ENCODE measurements around the gene ALDH3A2.

Gene ALDH3A2

DNA sequence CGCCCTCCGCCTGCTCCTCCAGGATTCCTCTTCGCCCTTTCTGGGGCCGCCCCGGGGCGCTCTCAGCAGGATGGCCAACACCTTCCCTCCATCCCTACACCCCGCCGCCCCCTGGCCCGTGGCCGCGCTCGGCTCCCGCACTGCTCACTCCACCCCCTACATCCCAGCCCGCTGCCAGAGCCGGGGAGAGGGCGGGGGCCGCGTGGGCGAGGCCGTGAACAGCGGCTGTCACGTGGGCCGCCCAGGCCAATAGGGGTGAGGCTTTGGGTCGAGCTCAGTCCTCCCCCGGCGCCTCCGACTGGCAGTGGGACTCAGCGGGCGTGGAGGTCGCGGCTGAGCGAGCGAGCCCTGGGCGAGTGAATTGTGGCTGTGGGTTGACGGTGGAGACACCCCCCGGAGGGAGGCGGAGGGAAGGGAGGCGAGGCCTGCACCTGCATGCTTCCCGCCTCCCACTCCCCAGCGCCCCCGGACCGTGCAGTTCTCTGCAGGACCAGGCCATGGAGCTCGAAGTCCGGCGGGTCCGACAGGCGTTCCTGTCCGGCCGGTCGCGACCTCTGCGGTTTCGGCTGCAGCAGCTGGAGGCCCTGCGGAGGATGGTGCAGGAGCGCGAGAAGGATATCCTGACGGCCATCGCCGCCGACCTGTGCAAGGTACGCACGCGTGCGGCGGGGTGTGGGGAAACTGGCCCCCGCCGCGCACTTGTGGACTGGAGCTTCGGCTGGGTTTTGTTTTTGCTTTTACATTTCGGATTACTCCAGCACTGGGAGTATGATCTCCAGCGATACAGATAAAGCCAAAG is at the start of gene ALDH3A2:
Gene ALDH3A2, plus strand, starts transcription at position 277 of the 799 bp plus-strand sequence. Its CDS starts 221 bp downstream, at position 498.
- peak; percentile 99 for DNase-seq (ENCODE audit: low spot score)

- DNase-seq (ENCODE audit: low spot score), result no peak
These were observed 38.2 kb upstream of the ALDH3A2 start for GRCh38 chr17:19610311-19610710.

GRCh38 chr17:19610879-19611278 is 37.7 kb upstream of the ALDH3A2 start:
- DNase-seq (ENCODE audit: low spot score), result no peak

DNA sequence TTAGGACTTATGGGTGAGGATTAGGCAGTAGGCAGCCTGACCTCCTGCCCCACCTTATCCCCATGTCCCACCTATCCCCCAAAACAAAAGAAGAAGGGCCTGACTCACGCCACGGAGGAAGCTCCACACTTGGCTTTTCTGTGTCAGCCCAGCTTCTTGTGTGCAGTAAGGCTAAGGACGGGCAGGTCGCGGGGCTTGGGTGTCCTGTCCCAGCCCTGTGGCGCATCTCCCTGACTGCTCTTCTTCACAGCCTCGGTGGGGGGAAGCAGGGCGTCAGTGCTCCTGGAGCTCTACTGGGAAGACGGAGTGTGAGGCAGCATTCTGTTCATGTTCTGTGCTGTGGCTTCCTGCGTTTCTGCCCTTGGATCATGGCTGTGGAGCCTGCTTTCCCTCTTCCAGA is 34.6 kb upstream of the ALDH3A2 start:
- DNase-seq (ENCODE audit: low spot score), result no peak

DNA sequence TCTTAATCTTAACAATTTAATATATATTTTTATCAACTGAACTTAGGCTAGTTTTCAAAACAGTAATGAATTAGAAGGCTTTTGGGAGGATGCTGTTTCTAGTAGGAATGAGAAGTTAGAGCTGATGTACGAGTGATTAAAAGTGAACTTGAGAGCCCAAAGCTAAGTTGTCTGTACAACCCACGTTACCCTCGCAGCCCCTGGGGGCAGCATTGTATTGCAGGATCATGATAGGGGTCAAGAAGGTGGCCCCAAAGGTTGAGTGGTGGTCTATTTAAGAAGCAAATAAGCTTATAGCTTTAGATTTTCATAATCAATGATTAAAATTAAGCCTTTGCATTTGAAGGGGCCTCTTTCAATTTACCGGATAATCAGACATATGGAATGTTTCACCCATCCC is 33.7 kb upstream of the ALDH3A2 start:
- no peak for DNase-seq (ENCODE audit: low spot score)

DNA sequence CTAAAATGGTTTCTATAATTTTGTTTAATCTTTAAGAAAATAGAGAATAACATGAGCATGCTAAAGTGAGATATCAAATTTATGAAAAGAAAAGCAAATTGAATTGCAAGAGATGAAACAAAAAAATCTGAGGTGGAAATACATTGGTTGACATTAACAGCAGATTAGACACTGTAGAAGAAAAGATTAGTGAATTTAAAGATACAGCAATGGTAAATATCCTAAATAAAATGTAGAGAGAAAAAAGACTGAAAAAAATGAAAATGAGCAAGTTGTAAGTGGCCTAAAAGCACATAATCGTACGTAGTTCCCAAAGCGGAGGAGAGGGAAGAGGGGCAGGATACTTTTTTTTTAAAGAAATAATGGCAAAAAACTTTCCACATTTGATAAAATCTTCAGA is 30.5 kb upstream of the ALDH3A2 start:
- DNase-seq (ENCODE audit: low spot score), result no peak

GRCh38 chr17:19619705-19620325 is 28.7 kb upstream of the ALDH3A2 start:
- DNase-seq (ENCODE audit: low spot score), result no peak

- DNase-seq (ENCODE audit: low spot score), result no peak
These were observed 26.9 kb upstream of the ALDH3A2 start for GRCh38 chr17:19621697-19622096.

DNA sequence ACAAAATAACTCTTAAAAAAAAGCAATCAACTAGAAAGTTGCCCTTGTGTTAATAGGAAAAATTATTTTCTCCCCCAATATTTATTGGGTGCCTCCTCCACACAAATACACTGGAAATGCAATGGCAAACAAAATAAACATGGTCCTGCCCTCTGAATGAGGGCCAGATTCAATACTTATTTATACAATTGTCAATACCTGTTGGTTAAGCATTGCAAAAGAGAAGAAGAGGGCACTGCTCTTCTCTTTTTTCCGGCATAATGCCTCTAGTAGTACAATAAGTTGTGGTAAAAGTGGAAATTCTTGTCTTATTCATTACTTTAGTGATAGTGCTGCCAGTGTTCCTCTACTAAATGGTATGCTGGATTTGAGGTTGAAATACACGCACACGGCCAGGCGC is 22.5 kb upstream of the ALDH3A2 start:
- no peak for DNase-seq (ENCODE audit: low spot score)

DNA sequence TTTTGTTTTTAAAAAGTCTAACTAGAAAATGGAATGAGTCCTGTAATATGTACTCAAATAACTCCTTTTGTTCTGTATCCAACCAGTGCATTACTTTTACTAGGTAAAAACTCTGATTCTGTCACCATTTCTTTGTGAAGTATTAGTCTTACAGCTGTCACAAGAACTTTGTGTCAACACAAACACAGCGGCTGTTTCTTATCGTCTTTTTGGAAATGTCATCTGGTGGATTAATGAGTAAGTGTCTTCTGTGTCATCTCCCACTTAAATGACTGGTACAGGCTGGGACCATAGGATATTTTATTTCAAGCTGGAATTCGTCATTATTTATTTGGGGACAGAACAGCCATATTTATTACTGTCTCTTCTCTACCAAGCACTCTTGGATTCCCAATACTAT is 19.1 kb upstream of the ALDH3A2 start:
- DNase-seq (ENCODE audit: low spot score), result no peak

GRCh38 chr17:19630035-19630434 is 18.5 kb upstream of the ALDH3A2 start:
- no peak for DNase-seq (ENCODE audit: low spot score)

DNA sequence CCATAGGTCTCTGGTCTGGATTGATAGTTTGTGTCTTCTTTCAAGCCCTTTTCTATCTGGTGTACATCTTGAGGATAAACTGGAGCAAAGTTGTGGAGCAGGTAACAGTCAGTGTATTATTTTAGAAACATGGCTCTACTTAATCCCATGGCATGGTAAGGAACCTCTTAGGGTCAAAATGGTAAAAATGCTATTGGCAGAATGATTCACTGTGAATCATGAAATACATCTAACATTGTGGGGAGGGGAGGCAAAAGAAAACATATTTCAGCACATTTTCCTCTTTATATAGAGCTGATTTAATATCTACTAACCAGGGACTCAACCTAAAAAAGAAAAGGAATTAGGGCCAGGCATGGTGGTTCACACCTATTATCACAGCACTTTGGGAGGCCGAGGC is 17.9 kb upstream of the ALDH3A2 start:
- no peak for DNase-seq (ENCODE audit: low spot score)

GRCh38 chr17:19631905-19632304 is 16.6 kb upstream of the ALDH3A2 start:
- no peak for DNase-seq (ENCODE audit: low spot score)

DNA sequence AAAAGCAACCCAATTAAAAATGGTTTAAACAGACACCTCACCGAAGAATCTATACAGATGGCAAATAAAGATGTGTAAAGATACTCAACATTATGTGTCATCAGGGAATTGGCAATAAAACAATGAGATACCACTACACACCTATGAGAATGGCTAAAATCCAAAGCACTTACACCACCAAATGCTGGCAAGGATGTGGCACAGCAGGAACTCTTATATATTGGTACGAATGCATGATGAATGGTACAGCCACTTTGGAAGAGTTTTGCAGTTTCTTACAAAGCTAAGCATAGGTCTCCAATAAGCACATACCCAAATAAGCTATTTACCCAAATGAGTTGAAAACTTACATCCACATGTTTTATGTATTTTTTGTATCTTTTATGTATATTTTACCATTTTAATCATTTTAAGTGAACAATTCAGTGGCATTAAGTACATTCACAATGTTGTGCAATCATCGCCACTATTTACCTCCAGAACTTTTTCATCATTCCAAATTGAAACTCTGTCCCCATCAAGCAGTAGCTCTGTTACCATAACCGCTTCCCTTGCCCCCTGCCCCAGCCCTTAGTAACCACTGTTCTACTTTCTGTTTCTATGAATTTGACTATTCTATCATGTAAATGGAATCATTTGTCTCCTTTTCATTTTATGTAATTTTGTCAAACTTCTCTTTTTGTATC is 6.7 kb upstream of the ALDH3A2 start:
- no peak for DNase-seq (ENCODE audit: low spot score)

DNA sequence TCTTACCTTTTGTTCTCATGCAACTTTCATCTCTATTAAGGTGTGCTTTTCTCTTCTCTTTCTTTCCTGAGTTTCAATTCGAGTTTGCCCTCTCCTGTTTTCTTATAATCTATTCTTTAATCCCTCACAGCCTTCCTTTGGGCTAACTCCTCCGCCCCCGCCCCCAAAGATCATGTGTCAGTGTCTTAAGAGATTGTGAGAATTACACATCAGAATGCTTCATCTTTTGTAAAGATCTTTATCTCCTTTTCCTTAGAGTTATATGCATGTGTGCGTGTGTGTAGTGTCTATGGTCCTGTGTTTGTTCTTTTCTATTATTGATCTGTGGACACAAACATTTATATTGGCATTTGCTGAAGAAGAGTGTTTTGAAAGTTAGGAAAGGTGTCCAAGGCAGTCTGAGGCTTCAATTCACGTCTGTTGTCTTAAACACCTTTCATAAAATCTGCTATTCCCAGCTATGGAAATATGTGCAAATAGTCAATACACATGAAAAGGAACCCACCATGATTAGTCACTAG is 6.1 kb upstream of the ALDH3A2 start:
- DNase-seq (ENCODE audit: low spot score), result no peak

DNA sequence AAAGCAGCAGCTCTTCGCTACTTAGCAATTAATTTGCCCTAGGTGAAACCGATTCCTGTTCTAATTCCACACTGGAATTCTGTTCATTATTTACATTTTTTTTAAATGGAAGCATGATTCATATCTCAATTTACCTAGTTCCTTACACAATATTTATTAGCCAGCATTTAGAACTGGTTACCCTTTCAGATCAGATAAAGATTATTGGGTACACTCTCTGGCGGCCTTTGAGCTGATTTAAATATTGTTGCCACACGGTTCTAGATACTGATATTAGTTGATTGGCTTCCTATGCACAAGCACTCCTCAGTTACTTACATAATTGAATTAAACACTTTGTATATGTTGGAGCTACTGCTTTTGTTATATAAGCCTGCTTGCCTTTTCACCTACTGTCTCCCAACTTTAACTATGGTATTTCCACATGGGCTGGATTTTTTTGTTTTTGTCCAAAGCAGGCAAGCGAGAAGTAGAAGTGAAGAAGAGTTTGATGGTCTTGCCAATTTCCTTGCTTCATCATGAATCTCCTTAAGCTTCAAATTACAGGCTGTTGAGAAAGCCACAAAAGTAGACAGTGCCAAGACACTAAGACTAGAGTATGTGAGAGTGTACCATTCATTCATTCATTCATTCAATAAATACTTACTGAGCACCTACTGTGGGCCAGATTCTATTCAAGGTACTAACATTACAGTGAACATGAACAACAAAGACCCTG is 3.9 kb upstream of the ALDH3A2 start:
- DNase-seq (ENCODE audit: low spot score), result no peak

- peak; percentile 73 for DNase-seq (ENCODE audit: low spot score)
These were observed 2.8 kb upstream of the ALDH3A2 start for GRCh38 chr17:19645734-19646201.

DNA sequence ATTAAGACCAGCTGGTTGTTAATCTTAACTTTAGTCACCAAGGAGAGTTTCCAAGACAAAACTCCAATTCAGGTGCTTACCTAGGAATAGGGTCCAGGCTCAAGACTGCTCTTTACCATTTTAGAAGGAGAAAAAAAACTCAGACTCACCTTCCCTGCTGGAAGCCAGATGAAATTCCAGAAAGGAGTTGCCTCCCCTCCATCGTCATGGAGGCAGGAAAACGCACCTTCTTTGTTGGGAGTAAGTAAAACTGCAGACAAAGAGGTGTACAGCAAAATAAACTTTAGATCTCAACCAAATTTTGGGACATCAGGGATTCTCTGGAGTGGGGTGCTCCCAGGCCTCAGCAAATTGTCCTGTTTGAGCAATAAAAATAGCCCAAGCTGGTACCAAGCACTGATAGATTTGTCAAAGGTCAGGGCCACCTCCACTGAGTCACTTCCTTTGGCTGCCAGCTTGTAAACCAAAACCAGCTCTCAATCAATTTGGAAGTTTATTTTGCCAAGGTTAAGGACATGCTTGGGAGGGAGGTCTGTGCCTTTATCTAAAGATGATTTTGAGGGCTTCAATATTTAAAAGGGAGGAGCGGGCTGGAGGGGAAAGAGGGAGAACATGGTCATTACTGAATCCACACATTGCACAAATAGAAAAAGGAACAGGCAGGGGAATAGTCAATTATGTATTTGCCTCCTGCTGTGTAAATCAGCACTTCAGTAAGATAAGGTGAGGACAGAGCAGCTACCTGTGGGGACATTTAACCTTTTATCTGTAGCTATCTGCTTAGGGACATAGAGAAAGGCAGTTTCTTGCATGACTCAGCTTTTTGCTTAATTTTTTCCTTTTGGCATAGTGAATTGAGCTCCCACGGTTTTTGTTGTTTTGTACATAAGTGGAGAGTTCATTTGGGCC is 1.5 kb upstream of the ALDH3A2 start:
- no peak for DNase-seq (ENCODE audit: low spot score)

- peak; percentile 84 for DNase-seq (ENCODE audit: low spot score)
These were observed 665 bp upstream of the ALDH3A2 start for GRCh38 chr17:19647697-19648474.

- no peak for DNase-seq (ENCODE audit: low spot score)
These were observed 657 bp downstream of the ALDH3A2 start for GRCh38 chr17:19649274-19649541.

- no peak for DNase-seq (ENCODE audit: low spot score)
These were observed 2.3 kb downstream of the ALDH3A2 start for GRCh38 chr17:19650826-19651225.

Data from ecto neural progenitor cell (in vitro differentiated cells).